HG02610 (cell line): ENCODE measurements around the gene STOML1.

ENCODE experiments used
- ATAC-seq: cut with Tn5 transposase; IDR thresholded peaks from one replicate; pipeline ENCODE4 v1.9.1; 2021; ENCODE audit warnings: mild to moderate bottlenecking, moderate library complexity; ENCODE audit not compliant: unreplicated experiment

STOML1 gene

DNA sequence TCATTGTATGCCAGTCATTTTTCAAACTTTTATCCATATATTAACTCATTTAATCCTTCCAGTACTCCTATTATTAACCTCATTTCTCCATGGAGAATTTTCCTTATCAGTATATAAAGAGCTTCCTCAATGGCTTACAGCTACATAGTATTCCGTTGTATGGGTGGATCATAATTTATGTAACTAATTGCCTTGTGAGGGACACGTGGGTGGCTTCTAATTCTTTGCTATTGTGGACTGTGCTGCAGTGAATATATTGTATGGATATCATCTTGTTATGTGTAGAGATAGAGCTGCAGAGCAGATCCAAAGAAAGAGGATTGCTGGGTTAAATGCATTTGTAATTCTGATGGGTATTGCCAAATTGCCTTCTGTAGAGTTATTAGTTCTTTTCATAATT lies 27.6 kb upstream of the STOML1 start:
- no peak for ATAC-seq

DNA sequence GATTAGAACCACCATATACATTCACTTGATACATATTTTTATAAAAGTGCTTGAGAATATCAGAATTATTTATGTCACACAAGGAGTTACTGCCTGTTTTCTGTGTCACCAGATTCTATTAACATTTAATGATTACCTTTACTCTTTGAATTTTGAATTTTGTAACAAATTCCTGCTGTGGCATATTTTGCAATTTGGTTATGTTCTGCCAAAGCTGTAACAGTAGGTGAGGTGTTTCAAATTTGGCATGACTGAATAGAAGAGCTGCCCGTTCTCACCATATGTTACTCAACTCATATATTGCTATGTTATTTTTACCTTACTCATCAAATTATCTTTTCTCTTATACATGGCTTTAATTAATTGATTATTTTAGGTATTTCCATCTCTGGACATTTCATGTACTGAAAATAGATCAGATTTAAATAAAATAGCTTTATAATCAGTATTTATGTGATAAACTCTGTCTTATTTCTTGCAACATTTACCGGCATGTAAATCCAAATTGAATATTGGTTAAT lies 21.3 kb upstream of the STOML1 start:
- no peak for ATAC-seq

DNA sequence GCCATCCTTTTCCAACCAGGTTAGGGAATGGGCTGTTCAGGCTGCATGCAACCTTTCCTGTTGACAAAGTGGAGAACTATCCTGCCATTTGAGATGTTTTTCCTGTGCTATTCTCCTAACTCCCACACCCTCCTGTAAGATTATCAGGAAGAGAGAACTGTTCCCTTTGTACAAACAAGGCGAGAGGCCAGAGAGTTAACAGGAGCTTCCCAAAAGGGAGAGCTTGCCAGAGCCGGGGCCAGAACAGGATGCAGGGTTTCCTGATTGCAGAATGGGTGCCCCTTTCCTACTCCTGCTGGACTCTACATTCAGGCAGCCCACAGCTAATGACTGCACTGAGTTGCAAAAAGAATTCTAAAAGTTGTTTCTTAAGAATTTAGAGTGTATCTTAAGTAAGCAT lies 19.5 kb upstream of the STOML1 start:
- ATAC-seq, result no peak

DNA sequence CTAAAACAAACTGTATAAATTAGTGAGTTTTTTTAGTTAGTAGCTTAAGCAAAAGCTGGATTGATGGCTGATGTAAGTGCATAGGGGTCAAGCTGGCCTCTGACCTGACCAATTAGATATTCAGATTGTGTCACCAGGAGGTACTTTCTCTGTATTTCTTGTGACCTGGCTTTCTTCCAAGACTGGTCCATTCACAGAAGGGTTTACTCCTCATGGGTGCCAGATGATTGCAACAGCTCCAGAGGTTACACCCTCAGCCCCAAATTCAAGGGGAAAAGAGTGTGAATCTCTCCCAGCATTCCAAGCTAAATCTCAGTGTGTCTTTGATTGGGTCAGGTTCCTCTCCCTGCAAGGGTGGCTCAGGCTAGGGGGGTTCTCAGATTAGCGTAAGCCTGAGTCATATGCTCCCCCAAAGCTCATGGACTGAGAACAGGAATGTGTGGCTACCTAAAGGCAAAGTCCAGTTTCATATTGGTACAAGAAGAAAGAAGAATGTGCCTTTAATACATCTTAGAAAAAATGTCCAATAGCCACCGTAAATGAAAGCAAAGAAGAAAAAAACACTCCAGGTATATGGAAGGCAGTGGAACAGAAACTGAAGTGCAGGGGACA lies 18.9 kb upstream of the STOML1 start:
- no peak for ATAC-seq

DNA sequence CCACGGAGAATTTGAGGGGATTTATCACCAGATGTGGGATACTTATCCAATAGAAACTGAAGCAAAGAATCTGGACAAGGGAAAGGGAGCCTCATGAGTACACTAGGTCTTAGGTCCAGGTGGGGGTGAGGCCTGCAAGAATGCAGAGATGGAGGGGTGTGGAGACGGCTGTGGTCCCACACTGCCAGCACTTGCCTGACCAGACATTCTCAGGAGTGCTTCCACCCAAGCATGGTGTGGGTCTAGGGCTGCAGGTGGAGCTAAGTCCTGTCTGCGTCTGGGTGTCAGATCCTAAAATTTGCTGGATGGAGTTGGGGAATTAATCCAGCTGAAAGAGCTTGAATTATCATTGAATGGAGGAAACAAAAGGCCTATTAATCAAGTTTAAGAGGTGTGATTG lies 16.8 kb upstream of the STOML1 start:
- ATAC-seq, result no peak

DNA sequence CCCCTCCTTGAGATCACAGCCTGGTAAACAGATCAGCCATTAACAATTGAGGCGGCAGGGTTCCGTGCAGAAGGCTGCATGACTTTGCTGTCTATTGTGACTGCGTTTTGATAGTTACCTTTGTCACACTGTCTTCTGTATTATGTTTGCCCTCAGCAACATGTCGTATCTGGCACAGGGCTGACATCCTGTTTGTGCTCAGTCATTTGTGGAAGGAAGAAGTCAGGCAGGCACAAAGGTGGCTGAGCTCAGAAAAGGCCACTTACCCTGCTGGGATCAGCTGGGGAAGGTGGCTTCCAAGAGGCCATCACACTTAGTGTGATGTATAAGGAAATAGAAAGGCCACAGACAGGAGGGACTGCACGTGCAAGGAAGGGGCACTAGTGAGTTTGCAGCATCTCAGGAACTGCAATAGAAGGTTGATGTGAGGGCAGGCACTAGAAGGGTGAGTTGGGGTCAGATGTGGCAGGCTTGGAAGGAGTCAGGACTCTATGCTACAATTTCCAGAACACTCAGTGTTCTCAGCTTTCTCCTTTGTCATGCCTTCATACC lies 15.8 kb upstream of the STOML1 start:
- ATAC-seq, result no peak

DNA sequence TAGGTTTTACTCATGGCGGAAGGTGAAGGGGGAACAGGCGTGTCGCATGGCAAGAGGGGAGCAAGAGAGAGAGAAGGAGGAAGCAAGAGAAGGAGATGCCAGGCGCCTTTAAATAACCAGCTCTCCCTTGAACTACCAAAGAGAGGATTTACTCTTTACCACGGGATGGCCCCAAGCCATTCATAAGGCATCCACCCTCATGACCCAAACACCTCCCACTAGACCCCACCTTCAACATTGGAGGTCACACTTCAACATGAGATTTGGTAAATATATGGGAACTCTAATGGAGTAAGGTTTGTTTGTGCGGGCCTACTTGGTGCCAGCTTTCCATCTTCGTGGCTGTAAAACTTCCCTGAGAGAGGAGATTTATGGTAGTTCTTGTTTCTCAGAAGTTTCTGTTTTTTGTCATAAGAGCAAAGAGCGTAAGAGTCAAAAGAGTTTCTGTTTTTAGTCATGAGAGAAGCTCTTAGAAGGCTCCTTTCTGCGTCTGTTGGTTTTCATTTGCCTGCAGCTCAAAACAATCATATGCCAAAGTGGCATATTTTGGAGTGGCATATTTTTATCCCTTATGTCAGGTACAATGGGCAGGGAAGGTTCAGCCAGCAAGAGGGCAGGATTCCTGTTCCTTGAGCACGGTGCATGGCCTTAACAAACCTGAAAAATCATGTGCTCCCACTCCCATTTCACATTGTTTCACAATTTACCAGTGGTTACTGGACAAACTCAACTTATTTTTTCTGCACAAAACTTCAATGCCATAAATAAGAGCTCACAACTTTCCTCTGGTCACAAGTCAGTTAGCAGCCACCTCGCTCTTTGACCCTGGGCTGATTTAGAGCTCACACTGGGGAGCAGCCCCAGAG lies 14.9 kb upstream of the STOML1 start:
- ATAC-seq, result no peak

DNA sequence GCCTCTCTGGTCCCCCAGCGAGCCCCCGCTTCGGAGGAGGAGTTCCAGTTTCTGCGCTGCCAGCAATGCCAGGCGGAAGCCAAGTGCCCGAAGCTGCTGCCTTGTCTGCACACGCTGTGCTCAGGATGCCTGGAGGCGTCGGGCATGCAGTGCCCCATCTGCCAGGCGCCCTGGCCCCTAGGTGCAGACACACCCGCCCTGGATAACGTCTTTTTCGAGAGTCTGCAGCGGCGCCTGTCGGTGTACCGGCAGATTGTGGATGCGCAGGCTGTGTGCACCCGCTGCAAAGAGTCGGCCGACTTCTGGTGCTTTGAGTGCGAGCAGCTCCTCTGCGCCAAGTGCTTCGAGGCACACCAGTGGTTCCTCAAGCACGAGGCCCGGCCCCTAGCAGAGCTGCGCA lies 5.9 kb upstream of the STOML1 start:
- ATAC-seq, result no peak

DNA sequence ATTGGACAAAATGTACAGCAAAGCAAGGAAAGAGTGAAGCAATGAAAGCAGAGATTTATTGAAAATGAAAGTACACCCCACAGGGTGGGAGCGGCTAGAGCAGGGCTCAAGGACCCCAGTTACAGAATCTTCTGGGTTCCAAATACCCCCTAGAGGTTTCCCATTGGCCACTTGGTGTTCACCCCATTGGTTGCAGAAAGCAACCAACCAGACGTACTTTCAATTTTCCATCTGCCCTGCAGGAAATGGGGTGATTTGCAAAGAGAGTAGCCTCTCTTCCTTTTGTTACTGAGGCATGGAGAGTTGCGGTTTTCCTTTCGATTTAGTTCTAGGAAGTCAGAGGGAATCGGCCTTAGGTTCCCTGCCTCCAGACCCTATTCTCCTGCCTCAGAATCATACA lies 4.8 kb upstream of the STOML1 start:
- ATAC-seq, result no peak

DNA sequence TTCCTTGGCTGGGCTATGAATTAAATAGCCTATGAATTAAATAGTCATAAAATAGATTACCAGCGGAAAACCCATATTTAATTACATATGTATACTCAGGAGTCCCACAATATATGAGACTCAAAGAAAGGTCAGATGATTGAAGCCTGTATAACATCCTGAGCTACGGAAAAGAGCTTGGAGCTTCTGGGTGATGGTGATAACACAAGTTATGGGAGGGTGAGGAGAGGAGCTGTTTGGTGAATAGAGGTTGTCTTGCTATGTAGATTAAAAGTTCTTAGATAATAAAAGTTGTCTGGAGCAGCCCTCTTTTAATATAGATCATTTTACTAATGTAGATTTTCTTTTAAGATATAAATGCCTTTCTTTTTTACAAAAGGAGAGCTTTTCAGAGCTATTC lies 4.2 kb upstream of the STOML1 start:
- ATAC-seq, result no peak

DNA sequence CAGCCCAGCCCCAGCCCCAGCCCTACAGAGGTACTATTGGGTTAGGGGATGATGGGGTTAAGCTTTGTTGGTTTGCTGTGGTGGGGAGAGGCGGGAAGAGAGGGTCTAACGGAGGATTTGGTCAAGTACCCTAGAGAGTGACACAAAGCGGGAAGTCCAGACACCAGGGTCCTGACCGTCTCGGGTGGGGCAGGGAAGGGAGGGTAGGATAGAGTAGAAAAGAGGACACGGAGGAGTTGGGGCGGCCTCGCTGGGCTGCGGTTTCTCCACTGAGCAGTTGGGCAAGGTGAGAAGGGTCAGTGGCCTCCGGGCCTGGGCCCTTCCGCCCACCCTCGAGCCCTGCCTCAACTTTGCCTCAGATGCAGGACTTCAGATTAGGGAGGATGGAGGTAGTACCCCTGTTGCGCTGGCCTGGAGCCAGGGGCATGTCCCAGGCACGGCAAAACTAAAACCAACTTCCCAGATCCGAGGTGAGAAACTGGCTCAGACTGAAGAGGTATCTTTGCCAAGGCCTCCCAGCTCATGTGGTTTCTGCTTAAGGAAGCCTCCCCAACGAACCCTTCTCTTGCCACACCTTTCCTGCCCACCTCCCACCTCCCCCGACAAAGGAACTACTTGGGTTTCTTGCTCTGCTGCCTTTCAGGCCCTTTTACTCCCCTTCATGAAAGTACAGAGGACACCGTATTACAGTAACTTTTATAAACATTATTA lies 3.0 kb upstream of the STOML1 start:
- no peak for ATAC-seq

DNA sequence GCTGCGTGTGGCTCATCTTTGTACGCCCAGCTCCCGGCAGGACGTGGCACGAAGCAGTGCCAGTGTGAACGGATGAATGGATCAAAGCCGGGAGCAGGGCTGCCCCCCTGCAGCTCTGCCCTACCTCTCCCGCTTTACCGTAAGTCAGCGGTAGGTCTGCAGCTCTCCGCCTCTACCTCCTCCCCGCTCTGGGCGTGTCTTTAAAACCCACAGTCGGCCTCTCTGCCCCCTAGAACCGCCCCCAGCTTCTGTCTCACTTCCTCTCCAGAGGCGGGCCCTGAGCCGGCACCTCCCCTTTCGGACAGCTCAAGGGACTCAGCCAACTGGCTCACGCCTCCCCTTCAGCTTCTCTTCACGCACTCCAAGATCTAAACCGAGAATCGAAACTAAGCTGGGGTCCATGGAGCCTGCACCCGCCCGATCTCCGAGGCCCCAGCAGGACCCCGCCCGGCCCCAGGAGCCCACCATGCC lies 2.4 kb upstream of the STOML1 start, which contains the start of gene PML:
TSS of gene PML (plus strand) at position 304 of the 471 bp plus-strand sequence. CDS start at position 401, 97 bp downstream.
- ATAC-seq, result peak; percentile 80

DNA sequence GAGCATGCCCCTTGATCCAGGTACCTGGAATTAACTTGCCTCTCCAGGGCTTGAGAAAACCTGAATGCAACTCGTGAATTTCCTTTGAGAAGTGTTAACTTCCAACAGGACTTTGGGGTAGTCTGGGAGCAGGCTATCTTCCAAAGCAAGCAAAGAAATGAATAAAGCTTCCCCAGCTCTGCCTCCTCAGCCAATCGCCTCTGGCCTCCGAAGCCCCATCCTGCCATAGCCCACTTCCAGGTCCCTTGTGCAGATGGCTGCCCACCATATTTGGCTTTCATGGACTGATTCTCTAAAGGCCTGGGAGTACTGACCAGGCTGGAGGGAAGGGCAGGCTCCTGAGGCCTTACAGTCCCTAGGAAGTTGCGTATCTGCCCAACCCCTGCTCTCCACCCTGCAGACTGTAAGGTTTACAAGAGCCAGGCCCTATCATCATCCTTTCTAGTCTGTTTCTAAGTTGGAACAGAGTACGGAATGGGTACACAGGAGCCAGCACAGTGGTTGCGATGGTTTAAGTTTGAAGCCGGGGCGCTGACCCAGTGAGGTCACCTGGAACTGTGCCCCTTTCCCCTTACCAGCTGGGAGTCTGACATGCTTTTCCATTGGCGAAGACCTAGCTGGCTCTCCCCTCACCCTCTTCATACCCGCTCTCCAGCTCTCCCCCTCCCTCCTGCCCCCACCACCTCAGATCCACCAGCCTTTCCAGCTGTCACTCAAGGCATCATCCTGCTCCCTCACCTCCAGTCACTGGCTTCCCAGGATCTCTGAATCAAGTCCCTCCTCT lies 1.3 kb upstream of the STOML1 start:
- ATAC-seq, result no peak

DNA sequence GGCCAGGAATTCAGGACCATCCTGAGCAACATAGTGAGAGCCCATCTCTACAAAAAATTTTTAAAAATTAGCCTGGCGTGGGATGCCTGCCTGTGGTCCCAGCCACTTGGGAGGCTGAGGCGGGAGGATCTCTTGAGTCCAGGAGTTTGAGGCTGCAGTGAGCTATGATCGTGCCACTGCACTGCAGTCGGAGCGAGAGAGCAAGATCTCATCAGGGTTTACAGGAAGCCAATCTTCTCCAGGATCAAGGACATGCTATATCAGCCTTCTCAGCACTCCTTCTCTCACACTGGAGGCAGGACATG lies 451 bp upstream of the STOML1 start:
- ATAC-seq, result no peak

DNA sequence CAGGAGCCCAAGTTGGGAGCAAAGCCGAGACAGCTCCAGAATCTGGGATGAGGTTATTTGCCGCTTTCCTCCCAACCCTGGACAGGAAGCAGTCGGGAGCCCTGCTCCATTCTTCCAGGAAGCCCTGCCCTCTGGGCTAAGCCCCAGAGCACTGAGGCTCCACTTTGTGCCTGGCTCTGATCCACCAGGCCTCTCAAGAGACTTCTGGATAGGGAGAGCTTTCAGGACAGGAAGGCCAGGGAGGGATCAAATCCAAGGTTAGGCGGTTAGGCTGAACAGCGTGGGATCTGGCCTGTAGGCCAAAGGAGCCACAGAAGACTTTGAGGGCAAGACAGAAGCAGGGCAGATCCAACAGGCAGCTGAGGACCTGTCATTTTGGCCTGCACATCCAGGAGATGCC lies 835 bp downstream of the STOML1 start:
- no peak for ATAC-seq

DNA sequence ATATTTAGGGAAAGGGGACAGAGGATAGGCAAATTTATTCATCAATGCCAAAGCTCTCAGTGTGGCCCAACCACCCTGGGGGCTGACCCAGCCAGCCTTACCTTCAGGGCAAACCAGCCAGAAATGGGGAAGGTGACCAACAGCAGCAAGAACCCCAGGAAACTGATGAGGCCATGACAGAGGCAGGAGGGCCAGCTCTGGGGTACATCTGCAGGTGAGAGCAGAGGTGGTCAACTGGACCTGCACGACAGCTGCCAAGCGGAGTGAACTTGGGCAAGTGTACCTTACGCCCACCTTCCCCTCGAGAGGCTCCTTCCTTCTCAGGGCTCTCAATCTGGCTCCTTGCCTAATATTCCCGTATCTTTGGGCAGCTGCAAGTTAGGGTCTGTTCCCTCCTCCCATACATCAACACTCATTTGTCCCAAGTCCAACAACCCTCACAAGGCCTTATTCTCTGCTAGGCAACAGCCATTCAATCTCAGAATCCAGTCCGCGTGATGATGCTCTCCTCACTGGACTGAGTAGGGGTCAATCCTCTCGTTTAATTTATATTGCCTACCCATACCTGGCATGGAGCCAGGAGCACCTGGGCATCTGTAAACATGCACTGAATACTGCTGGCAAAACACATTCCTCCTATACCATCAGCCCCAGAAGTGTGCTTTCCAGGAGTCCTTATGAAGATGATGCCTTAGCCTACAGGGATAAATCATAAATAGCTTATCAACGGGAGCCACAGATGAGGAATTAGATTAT lies 1.7 kb downstream of the STOML1 start:
- no peak for ATAC-seq

DNA sequence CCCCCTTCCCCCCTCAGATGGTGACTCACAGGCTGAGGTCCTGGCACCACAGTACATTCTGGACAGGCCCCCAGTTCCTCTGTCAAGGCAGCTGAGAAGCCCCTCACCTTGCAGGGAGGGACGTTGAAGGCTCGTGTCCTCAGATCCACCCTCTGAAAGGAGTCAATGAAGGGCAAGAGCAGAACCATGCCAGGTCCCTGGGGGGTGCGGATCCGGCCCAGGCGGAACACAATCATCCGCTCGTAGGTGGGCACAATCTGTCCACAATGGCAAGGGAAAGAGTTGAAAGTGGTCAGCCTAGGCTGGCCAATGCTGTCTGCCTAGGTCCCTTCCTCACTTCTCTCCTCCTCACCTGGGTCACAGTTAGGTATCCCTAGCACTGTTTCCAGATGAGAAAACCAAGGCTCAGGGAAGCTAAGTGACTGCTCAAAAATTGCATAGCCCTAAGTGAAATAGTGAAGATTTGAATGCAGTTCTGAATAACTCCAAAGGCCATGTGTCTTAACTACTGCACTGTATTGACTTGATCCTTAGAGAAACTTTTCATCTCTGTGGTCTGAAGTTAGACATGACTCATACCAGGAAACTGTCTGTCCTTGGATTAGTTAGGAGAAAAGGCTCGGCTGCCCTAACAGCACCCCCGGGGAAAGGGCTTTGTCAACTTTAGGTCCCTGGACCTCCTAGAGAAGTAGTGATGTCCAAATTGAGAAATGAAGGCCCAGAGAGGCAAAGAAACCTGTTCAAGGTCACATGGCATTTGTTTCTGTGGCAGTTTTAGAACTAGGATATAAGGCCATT lies 2.9 kb downstream of the STOML1 start:
- no peak for ATAC-seq

DNA sequence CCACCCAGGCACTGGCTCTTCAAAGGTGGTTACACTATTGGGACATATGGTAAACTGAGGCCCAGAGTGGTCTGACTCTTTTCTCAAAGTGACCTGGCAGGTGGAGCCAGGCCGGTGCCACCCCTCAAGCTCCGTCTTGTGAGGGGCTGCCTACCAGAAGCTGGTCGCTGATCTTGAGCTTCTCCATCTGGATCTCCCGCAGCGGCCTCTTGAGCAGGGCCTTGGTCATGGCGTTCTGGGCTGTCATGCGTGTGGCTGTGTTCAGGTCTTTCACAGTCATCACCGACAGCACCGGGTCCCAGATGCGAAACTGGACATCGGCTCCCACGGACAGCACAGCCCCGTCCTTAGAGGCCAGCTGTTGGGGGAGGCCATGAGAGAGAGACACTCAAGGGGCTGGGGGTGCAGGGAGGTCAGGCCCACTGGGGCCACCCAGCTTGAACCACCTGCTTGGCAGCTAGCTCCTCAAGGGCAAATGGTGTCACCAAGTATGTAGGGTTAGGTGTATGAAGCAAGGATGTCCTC lies 3.6 kb downstream of the STOML1 start:
- no peak for ATAC-seq
